Muscle of arm (tissue), 12 donors: ENCODE results near the gene WFIKKN1. TPM values are rescaled to one million over a fixed set of nuclear protein-coding genes. Genes with fewer than 3 reads are reported as not detected.

Experiments
- DNase-seq: peaks from one replicate; pipeline ENCODE4 v3.0.0-alpha.2; 2013
- polyA plus RNA-seq, 12 donors: library from polyadenylated mRNA; unstranded; fragments of 120-200 nt; gene quantifications; one replicate each; pipeline ENCODE4 v1.2.1, GENCODE V29; 2013; ENCODE audit not compliant: insufficient read length in 12 of 12

The WFIKKN1 gene
- polyA plus RNA-seq, 12 donors, result 0.14 to 2.1 (median 0.39) TPM; not detected in 2

- no peak for DNase-seq
Measured at GRCh38 chr16:682493-683395, 52.0 kb downstream of the WFIKKN1 start.

GRCh38 chr16:683396-684070 lies 52.7 kb downstream of the WFIKKN1 start:
- DNase-seq, result no peak

Other genes with a start within 250 kb of the WFIKKN1 start
- 10 to 100 TPM in 11 of 12 donors, not detected in 1; 18.0 to 38.6 (median 23.1) TPM for gene PGAP6, start 249.0 kb upstream of the WFIKKN1 start, polyA plus RNA-seq
- gene NME4, start 233.8 kb upstream of the WFIKKN1 start, polyA plus RNA-seq, result 100 to 1,000 TPM in 2 of 12 donors, 10 to 100 TPM in 9, not detected in 1; 50.6 to 158 (median 70.1) TPM
- 10 to 100 TPM in 6 of 12 donors, 1 to 10 TPM in 5, not detected in 1; 7.7 to 26.3 (median 11.0) TPM for gene DECR2, start 229.1 kb upstream of the WFIKKN1 start, polyA plus RNA-seq
- gene RAB11FIP3, start 205.3 kb upstream of the WFIKKN1 start, polyA plus RNA-seq, result 10 to 100 TPM in 11 of 12 donors, not detected in 1; 20.7 to 47.1 (median 27.6) TPM
- gene CAPN15, start 103.3 kb upstream of the WFIKKN1 start, polyA plus RNA-seq, result 10 to 100 TPM in 11 of 12 donors, not detected in 1; 17.3 to 42.3 (median 23.1) TPM
- under 1 TPM in 6 of 12 donors, not detected in 6; 0.08 to 0.24 (median 0.13) TPM for gene PRR35, start 70.6 kb upstream of the WFIKKN1 start, polyA plus RNA-seq
- 1 to 10 TPM in 3 of 12 donors, under 1 TPM in 7, not detected in 2; 0.62 to 1.3 (median 0.89) TPM for gene NHLRC4, start 64.0 kb upstream of the WFIKKN1 start, polyA plus RNA-seq
- 10 to 100 TPM in 11 of 12 donors, not detected in 1; 12.9 to 36.0 (median 17.9) TPM for gene PIGQ, start 61.0 kb upstream of the WFIKKN1 start, polyA plus RNA-seq
- gene RAB40C, start 40.9 kb upstream of the WFIKKN1 start, polyA plus RNA-seq, result 10 to 100 TPM in 7 of 12 donors, 1 to 10 TPM in 4, not detected in 1; 8.8 to 25.9 (median 10.6) TPM
- 10 to 100 TPM in 11 of 12 donors, not detected in 1; 28.9 to 48.1 (median 35.5) TPM for gene METTL26, start 5.3 kb downstream of the WFIKKN1 start, polyA plus RNA-seq
- 10 to 100 TPM in 4 of 12 donors, 1 to 10 TPM in 7, not detected in 1; 6.6 to 35.0 (median 9.4) TPM for gene MCRIP2, start 10.8 kb downstream of the WFIKKN1 start, polyA plus RNA-seq
- gene WDR90, start 18.4 kb downstream of the WFIKKN1 start, polyA plus RNA-seq, result 10 to 100 TPM in 11 of 12 donors, not detected in 1; 11.6 to 41.2 (median 15.9) TPM
- 10 to 100 TPM in 11 of 12 donors, not detected in 1; 38.6 to 95.9 (median 45.4) TPM for gene RHOT2, start 37.1 kb downstream of the WFIKKN1 start, polyA plus RNA-seq
- 1 to 10 TPM in 8 of 12 donors, under 1 TPM in 2, not detected in 2; 0.69 to 2.6 (median 1.2) TPM for gene RHBDL1, start 44.7 kb downstream of the WFIKKN1 start, polyA plus RNA-seq
- gene STUB1, start 49.4 kb downstream of the WFIKKN1 start, polyA plus RNA-seq, result 100 to 1,000 TPM in 2 of 12 donors, 10 to 100 TPM in 9, not detected in 1; 61.0 to 138 (median 85.7) TPM
- gene JMJD8, start 53.3 kb downstream of the WFIKKN1 start, polyA plus RNA-seq, result 10 to 100 TPM in 11 of 12 donors, not detected in 1; 20.3 to 59.8 (median 28.4) TPM
- 1 to 10 TPM in 11 of 12 donors, not detected in 1; 5.0 to 9.0 (median 6.0) TPM for gene WDR24, start 59.4 kb downstream of the WFIKKN1 start, polyA plus RNA-seq
- gene FBXL16, start 74.8 kb downstream of the WFIKKN1 start, polyA plus RNA-seq, result 1 to 10 TPM in 3 of 12 donors, under 1 TPM in 7, not detected in 2; 0.24 to 1.2 (median 0.52) TPM
- 10 to 100 TPM in 11 of 12 donors, not detected in 1; 15.2 to 43.8 (median 19.1) TPM for gene METRN, start 84.1 kb downstream of the WFIKKN1 start, polyA plus RNA-seq
- gene ANTKMT, start 90.2 kb downstream of the WFIKKN1 start, polyA plus RNA-seq, result 10 to 100 TPM in 5 of 12 donors, 1 to 10 TPM in 6, not detected in 1; 4.9 to 25.5 (median 9.9) TPM
- gene CCDC78, start 95.5 kb downstream of the WFIKKN1 start, polyA plus RNA-seq, result 1 to 10 TPM in 3 of 12 donors, under 1 TPM in 7, not detected in 2; 0.58 to 1.5 (median 0.86) TPM
- gene HAGHL, start 96.1 kb downstream of the WFIKKN1 start, polyA plus RNA-seq, result 1 to 10 TPM in 9 of 12 donors, under 1 TPM in 1, not detected in 2; 0.99 to 2.9 (median 2.1) TPM
- gene CIAO3, start 110.0 kb downstream of the WFIKKN1 start, polyA plus RNA-seq, result 10 to 100 TPM in 10 of 12 donors, 1 to 10 TPM in 1, not detected in 1; 7.5 to 16.7 (median 15.7) TPM
- 10 to 100 TPM in 2 of 12 donors, 1 to 10 TPM in 3, under 1 TPM in 5, not detected in 2; 0.22 to 15.6 (median 0.91) TPM for gene MSLN, start 129.7 kb downstream of the WFIKKN1 start, polyA plus RNA-seq
- gene RPUSD1, start 157.4 kb downstream of the WFIKKN1 start, polyA plus RNA-seq, result 10 to 100 TPM in 2 of 12 donors, 1 to 10 TPM in 9, not detected in 1; 6.6 to 12.7 (median 8.6) TPM
- 10 to 100 TPM in 10 of 12 donors, 1 to 10 TPM in 1, not detected in 1; 9.4 to 56.5 (median 13.5) TPM for gene CHTF18, start 157.6 kb downstream of the WFIKKN1 start, polyA plus RNA-seq
- under 1 TPM in 1 of 12 donors, not detected in 11; 0.34 TPM for gene GNG13, start 169.7 kb downstream of the WFIKKN1 start, polyA plus RNA-seq